H1 (cell line): ENCODE measurements around the gene DPYSL3.

ENCODE experiments used
- CBX5 ChIP-seq: fragments of 300-800, 300-1000 bp; sonication (generic); IDR thresholded peaks from 2 replicates; pipeline ENCODE4 v1.7.1; 2016; ENCODE audit warnings: antibody characterized with exemption, low read length, low read depth
- EP300 ChIP-seq, 2 experiments: IDR thresholded peaks; 1 replicate in 1 of 2; 2 replicates in 1 of 2; pipeline ENCODE4 v1.6.1; 2011 to 2012; ENCODE audit warnings: low read depth in 2 of 2, low read length in 2 of 2, mild to moderate bottlenecking in 2 of 2, borderline replicate concordance in 1 of 2, inconsistent platforms in 1 of 2, moderate library complexity in 1 of 2
- EZH2 ChIP-seq: fragments of 200-600 bp; sonication (generic); IDR thresholded peaks from 2 replicates; pipeline ENCODE4 v1.7.1; 2012; ENCODE audit warnings: low read depth, mild to moderate bottlenecking, moderate library complexity, low read length, inconsistent platforms; ENCODE audit not compliant: severe bottlenecking

GRCh38 chr5:147520450-147520849 lies 10.6 kb upstream of the DPYSL3 start:
- TF ChIP-seq CBX5 (no peak), EP300 (IDR thresholded peaks at IDR 0.05; ENCODE audit: borderline replicate concordance in 1 of 2, low read depth in 2 of 2, low read length in 2 of 2) (no peak), EZH2 (no peak)
